Measurements from ENCODE around the gene APH1B. TPM values are rescaled to one million over a fixed set of nuclear protein-coding genes. Genes with fewer than 3 reads are reported as not detected.
"Not testable (repeated sequence)": the region's sequence is repeated elsewhere in the genome, so short reads cannot be mapped to it uniquely, and the experiment has no call there.

The APH1B gene
- polyA plus RNA-seq, 1 donor = 17.6 TPM

GRCh38 chr15:63339006-63339766 lies 61.8 kb downstream of the APH1B start:
- no peaks in the 10 kb centered on the region for H3K27me3 ChIP-seq (ENCODE audit: control insufficient read depth, insufficient read depth, low read length)
- H3K36me3 ChIP-seq (ENCODE audit: control insufficient read depth, insufficient read depth, low read length) = no peaks in the 10 kb centered on the region
- H3K4me1 ChIP-seq (ENCODE audit: control insufficient read depth, insufficient read depth, low read length) = no peaks in the 10 kb centered on the region
- no peak overlapping the region for H3K4me3 ChIP-seq (ENCODE audit: low read length)
- H3K9me3 ChIP-seq (ENCODE audit: control insufficient read depth, low read depth, low read length) = no peaks in the 10 kb centered on the region
- no peak for DNase-seq
- no peak overlapping the region for H3K27ac ChIP-seq (ENCODE audit: low read length)
- 100% methylated on average over 1 of the region's 10 CpGs for WGBS (ENCODE audit: insufficient coverage, low lambda C conversion rate)

- WGBS (ENCODE audit: insufficient coverage, low lambda C conversion rate) = no CpG with 5 or more reads among the region's 1 CpG
- no peaks in the 10 kb centered on the region for H3K4me1 ChIP-seq (ENCODE audit: control insufficient read depth, insufficient read depth, low read length)
- no peak overlapping the region for H3K4me3 ChIP-seq (ENCODE audit: low read length)
- no peak overlapping the region for H3K27ac ChIP-seq (ENCODE audit: low read length)
- no peaks in the 10 kb centered on the region for H3K36me3 ChIP-seq (ENCODE audit: control insufficient read depth, insufficient read depth, low read length)
- H3K27me3 ChIP-seq (ENCODE audit: control insufficient read depth, insufficient read depth, low read length) = no peaks in the 10 kb centered on the region
- H3K9me3 ChIP-seq (ENCODE audit: control insufficient read depth, low read depth, low read length) = no peaks in the 10 kb centered on the region
- DNase-seq = no peak
Observed at GRCh38 chr15:63339836-63340235, 62.4 kb downstream of the APH1B start.

- Histone ChIP-seq H3K9me3 (ENCODE audit: control insufficient read depth, low read depth, low read length) (no peaks in the 10 kb centered on the region), H3K27ac (ENCODE audit: low read length) (no peak overlapping the region), H3K27me3 (ENCODE audit: control insufficient read depth, insufficient read depth, low read length) (no peaks in the 10 kb centered on the region), H3K36me3 (ENCODE audit: control insufficient read depth, insufficient read depth, low read length) (no peaks in the 10 kb centered on the region), H3K4me3 (ENCODE audit: low read length) (no peak overlapping the region), H3K4me1 (ENCODE audit: control insufficient read depth, insufficient read depth, low read length) (no peaks in the 10 kb centered on the region)
- no CpG with 5 or more reads among the region's 8 CpGs for WGBS (ENCODE audit: insufficient coverage, low lambda C conversion rate)
- no peak for DNase-seq
Observed at GRCh38 chr15:63340353-63340752, 62.9 kb downstream of the APH1B start.

- no peak overlapping the region for H3K27ac ChIP-seq (ENCODE audit: low read length)
- no peaks in the 10 kb centered on the region for H3K4me1 ChIP-seq (ENCODE audit: control insufficient read depth, insufficient read depth, low read length)
- H3K36me3 ChIP-seq (ENCODE audit: control insufficient read depth, insufficient read depth, low read length) = no peaks in the 10 kb centered on the region
- no CpG with 5 or more reads among the region's 3 CpGs for WGBS (ENCODE audit: insufficient coverage, low lambda C conversion rate)
- no peaks in the 10 kb centered on the region for H3K9me3 ChIP-seq (ENCODE audit: control insufficient read depth, low read depth, low read length)
- DNase-seq = no peak
- no peak overlapping the region for H3K4me3 ChIP-seq (ENCODE audit: low read length)
- H3K27me3 ChIP-seq (ENCODE audit: control insufficient read depth, insufficient read depth, low read length) = no peaks in the 10 kb centered on the region
Observed at GRCh38 chr15:63340878-63341277, 63.5 kb downstream of the APH1B start.

- DNase-seq = no peak
- H3K27ac ChIP-seq (ENCODE audit: low read length) = no peak overlapping the region
- no CpG with 5 or more reads among the region's 4 CpGs for WGBS (ENCODE audit: insufficient coverage, low lambda C conversion rate)
- H3K36me3 ChIP-seq (ENCODE audit: control insufficient read depth, insufficient read depth, low read length) = no peaks in the 10 kb centered on the region
- no peaks in the 10 kb centered on the region for H3K27me3 ChIP-seq (ENCODE audit: control insufficient read depth, insufficient read depth, low read length)
- no peak overlapping the region for H3K4me3 ChIP-seq (ENCODE audit: low read length)
- no peaks in the 10 kb centered on the region for H3K9me3 ChIP-seq (ENCODE audit: control insufficient read depth, low read depth, low read length)
- no peaks in the 10 kb centered on the region for H3K4me1 ChIP-seq (ENCODE audit: control insufficient read depth, insufficient read depth, low read length)
Observed at GRCh38 chr15:63341898-63342297, 64.5 kb downstream of the APH1B start.

GRCh38 chr15:63342996-63343562 lies 65.7 kb downstream of the APH1B start:
- not testable (repeated sequence) for H3K4me3 ChIP-seq (ENCODE audit: low read length); H3K9me3 ChIP-seq (ENCODE audit: control insufficient read depth, low read depth, low read length); DNase-seq; H3K36me3 ChIP-seq (ENCODE audit: control insufficient read depth, insufficient read depth, low read length); H3K4me1 ChIP-seq (ENCODE audit: control insufficient read depth, insufficient read depth, low read length); H3K27me3 ChIP-seq (ENCODE audit: control insufficient read depth, insufficient read depth, low read length); H3K27ac ChIP-seq (ENCODE audit: low read length)
- WGBS (ENCODE audit: insufficient coverage, low lambda C conversion rate) = no CpG with 5 or more reads among the region's 11 CpGs

- no peak overlapping the region for H3K27ac ChIP-seq (ENCODE audit: low read length)
- 100% methylated on average over 1 of the region's 5 CpGs for WGBS (ENCODE audit: insufficient coverage, low lambda C conversion rate)
- DNase-seq = no peak
Observed at GRCh38 chr15:63344731-63345390, 67.5 kb downstream of the APH1B start.

GRCh38 chr15:63345391-63345752 lies 68.0 kb downstream of the APH1B start:
- Histone ChIP-seq H3K27ac (ENCODE audit: low read length) (no peak overlapping the region), H3K27me3 (ENCODE audit: control insufficient read depth, insufficient read depth, low read length) (no peaks in the 10 kb centered on the region), H3K4me1 (ENCODE audit: control insufficient read depth, insufficient read depth, low read length) (no peaks in the 10 kb centered on the region), H3K9me3 (ENCODE audit: control insufficient read depth, low read depth, low read length) (no peaks in the 10 kb centered on the region), H3K4me3 (ENCODE audit: low read length) (no peak overlapping the region), H3K36me3 (ENCODE audit: control insufficient read depth, insufficient read depth, low read length) (no peaks in the 10 kb centered on the region)
- no peak for DNase-seq
- no CpG with 5 or more reads among the region's 14 CpGs for WGBS (ENCODE audit: insufficient coverage, low lambda C conversion rate)

More at GRCh38 chr15:63344731-63345390, 67.5 kb downstream of the APH1B start:
- Histone ChIP-seq H3K4me1 (ENCODE audit: control insufficient read depth, insufficient read depth, low read length) (no peaks in the 10 kb centered on the region), H3K9me3 (ENCODE audit: control insufficient read depth, low read depth, low read length) (no peaks in the 10 kb centered on the region), H3K27me3 (ENCODE audit: control insufficient read depth, insufficient read depth, low read length) (no peaks in the 10 kb centered on the region), H3K4me3 (ENCODE audit: low read length) (no peak overlapping the region), H3K36me3 (ENCODE audit: control insufficient read depth, insufficient read depth, low read length) (no peaks in the 10 kb centered on the region)

GRCh38 chr15:63347074-63347857 lies 69.9 kb downstream of the APH1B start:
- Histone ChIP-seq H3K4me3 (ENCODE audit: low read length) (no peak overlapping the region), H3K36me3 (ENCODE audit: control insufficient read depth, insufficient read depth, low read length) (no peaks in the 10 kb centered on the region), H3K4me1 (ENCODE audit: control insufficient read depth, insufficient read depth, low read length) (no peaks in the 10 kb centered on the region), H3K27ac (ENCODE audit: low read length) (no peak overlapping the region), H3K9me3 (ENCODE audit: control insufficient read depth, low read depth, low read length) (no peaks in the 10 kb centered on the region), H3K27me3 (ENCODE audit: control insufficient read depth, insufficient read depth, low read length) (no peaks in the 10 kb centered on the region)
- no peak for DNase-seq
- WGBS (ENCODE audit: insufficient coverage, low lambda C conversion rate) = no CpG with 5 or more reads among the region's 6 CpGs

- DNase-seq = no peak
Observed at GRCh38 chr15:63348392-63348791, 71.0 kb downstream of the APH1B start.

More at GRCh38 chr15:63348392-63348791, 71.0 kb downstream of the APH1B start:
- Histone ChIP-seq H3K4me3 (ENCODE audit: low read length) (no peak overlapping the region), H3K27me3 (ENCODE audit: control insufficient read depth, insufficient read depth, low read length) (no peaks in the 10 kb centered on the region), H3K9me3 (ENCODE audit: control insufficient read depth, low read depth, low read length) (no peaks in the 10 kb centered on the region), H3K27ac (ENCODE audit: low read length) (no peak overlapping the region), H3K4me1 (ENCODE audit: control insufficient read depth, insufficient read depth, low read length) (peaks cover under 1% of the 10 kb centered on the region), H3K36me3 (ENCODE audit: control insufficient read depth, insufficient read depth, low read length) (no peaks in the 10 kb centered on the region)
- no CpG with 5 or more reads among the region's 7 CpGs for WGBS (ENCODE audit: insufficient coverage, low lambda C conversion rate)
